NCI-H2227 (cell line): ENCODE results near the gene ANKFN1.

ENCODE experiments used
- DNase-seq: peaks from one replicate; lab custom pipeline; 2025; ENCODE audit not compliant: unreplicated experiment; lab: John Stamatoyannopoulos, UW

ANKFN1 gene

GRCh38 chr17:56431736-56432135 is 278.5 kb downstream of the ANKFN1 start:
- DNase-seq, result no peak

DNA sequence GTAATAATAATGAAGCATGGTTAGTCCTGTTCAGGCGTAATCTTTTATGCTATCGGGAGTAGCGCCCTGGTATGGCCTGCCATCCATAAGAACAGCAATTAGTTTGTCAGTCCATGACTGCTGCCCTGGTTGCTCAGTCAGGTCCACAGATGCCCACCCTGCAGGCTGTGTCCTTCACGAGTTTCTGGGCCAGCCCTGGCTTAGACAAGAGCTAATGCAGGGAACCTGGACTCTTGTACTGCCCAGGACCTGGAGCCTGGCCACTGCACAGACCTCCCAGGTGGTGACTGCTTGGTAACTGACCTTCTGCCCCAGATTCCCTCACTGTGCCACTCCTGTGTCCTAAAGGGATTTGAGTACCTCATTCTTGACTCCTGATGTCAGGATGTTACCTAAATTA is 279.2 kb downstream of the ANKFN1 start:
- DNase-seq, result no peak

- DNase-seq, result no peak
Observed at GRCh38 chr17:56434610-56435009, 281.3 kb downstream of the ANKFN1 start.

- no peak for DNase-seq
Observed at GRCh38 chr17:56436142-56436541, 282.9 kb downstream of the ANKFN1 start.

- DNase-seq, result no peak
Observed at GRCh38 chr17:56440419-56440818, 287.1 kb downstream of the ANKFN1 start.

- no peak for DNase-seq
Observed at GRCh38 chr17:56441308-56441707, 288.0 kb downstream of the ANKFN1 start.

GRCh38 chr17:56445692-56446411 is 292.6 kb downstream of the ANKFN1 start:
- DNase-seq, result no peak

GRCh38 chr17:56447171-56447570 is 293.9 kb downstream of the ANKFN1 start:
- DNase-seq, result no peak

GRCh38 chr17:56448371-56448770 is 295.1 kb downstream of the ANKFN1 start:
- no peak for DNase-seq

DNA sequence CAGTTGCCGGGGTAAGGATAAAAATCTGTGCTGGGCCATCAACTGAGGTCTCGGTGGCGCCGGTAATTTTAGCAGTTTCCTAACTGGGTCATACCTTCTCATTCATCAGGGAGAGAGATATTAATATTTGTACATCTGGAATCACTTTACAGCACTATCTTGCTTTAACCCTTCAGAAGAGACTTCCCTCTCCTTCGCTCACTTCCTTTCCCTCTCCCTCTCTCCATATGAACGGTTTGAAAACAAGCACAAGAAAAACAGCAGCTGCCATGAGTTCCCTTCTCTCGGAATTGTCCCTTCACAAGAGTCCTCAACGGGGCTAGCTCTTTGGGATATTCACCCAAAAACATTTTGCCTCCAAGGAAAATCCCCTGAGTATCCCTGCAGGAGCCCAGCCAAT is 295.9 kb downstream of the ANKFN1 start:
- no peak for DNase-seq

DNA sequence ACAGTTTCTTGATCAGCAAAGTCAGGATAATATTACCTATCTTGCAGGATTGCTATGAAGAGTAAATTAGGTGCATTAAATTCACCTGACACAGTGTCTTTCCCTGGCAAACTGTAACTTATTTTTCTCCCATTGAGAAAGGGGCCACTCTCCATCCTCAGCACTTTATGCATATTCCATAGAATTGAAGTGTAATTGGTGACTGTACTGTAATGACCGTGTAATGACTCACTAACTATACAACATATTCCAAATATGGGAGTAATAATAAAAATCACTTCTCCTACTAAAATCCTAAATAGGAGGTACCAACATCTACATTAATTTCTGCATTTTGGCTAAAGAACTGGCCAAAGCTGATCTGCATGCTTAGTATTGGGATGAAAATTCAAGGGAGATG is 298.4 kb downstream of the ANKFN1 start:
- no peak for DNase-seq

GRCh38 chr17:56452461-56452860 is 299.2 kb downstream of the ANKFN1 start:
- no peak for DNase-seq

DNA sequence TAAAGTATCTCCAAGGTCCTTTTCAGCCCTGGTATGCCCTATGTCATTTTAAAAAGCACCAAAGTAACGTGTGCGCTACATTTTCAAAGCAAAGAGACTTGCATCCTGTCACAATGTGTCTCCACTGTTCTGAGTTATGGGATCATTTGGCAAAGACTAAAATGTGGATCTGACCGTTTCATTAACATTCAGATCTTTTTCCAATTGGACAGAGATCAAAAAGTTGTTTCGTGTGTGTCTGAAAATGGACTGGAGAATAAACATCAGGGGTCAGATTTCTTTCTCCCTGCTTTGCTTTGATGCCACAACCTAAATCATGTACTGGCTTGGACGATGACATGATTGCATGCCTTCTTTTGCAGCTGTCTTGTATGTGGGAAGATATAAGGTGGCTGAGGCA is 304.2 kb downstream of the ANKFN1 start:
- no peak for DNase-seq

GRCh38 chr17:56465886-56466285 is 312.6 kb downstream of the ANKFN1 start:
- no peak for DNase-seq

- no peak for DNase-seq
Observed at GRCh38 chr17:56468840-56469239, 315.6 kb downstream of the ANKFN1 start.

DNA sequence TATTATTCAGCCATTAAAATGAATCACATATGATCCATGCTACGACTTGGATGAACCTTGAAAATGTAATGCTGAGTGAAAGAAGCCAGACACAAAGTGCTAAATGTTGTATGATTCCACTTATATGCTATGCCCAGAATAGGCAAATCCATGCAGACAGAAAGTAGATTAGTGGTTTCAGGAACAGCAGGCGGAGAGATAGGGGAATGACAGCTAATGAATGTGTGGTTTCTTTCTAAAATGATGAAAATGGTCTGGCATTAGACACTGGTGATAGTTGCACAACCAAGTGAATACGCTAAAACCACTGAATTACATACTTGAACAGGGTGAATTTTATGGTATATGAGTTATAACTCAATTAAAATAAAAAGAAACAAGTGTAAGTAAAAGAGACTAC is 318.4 kb downstream of the ANKFN1 start:
- no peak for DNase-seq

DNA sequence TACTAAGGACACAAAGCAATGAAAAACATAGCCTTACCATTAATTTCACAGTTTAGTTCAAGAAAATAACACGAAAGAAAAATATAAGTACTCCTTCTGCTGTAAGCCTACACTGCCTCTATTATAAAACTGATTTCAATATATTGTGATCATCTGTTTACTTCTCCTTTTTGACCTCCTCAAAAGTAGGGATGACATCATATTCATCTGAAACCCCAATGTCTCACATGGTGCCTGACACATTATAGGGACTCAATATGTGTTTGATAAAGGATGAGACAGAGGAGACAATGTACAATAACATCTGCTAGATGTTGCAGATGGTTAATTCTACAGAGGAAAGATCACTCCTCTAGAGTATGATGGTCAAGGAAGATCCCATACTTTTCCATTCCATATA is 321.8 kb downstream of the ANKFN1 start:
- DNase-seq, result no peak

DNA sequence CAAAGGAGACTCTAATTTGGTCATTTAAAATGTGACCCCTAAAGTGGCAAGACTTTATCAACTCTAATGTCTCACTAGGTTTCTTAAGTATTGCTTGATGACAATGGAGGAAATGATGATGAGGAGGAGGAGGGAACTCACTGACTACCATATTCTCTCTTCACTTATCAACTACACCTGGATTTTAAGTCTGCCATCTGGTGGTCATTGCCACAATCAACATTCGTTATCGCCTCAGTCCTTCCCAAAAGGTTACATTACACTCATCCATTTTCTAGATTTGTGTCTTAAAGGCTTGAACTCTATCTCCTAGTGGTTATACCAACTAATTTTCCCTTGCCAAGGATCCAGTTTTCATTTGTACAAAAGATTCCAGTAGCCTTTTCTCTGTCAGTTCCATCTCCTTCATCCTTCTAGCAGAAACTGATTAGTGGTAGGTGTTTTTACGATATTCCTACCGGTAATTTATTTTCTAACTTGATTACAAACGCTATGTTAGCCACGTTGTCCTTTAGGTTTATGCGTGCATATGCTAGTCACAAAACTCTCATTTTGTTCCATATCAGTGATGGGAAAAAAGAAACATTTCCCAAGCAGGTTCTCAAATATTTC is 325.7 kb downstream of the ANKFN1 start:
- peak; percentile 27 for DNase-seq

GRCh38 chr17:56480501-56480900 is 327.2 kb downstream of the ANKFN1 start:
- no peak for DNase-seq

DNA sequence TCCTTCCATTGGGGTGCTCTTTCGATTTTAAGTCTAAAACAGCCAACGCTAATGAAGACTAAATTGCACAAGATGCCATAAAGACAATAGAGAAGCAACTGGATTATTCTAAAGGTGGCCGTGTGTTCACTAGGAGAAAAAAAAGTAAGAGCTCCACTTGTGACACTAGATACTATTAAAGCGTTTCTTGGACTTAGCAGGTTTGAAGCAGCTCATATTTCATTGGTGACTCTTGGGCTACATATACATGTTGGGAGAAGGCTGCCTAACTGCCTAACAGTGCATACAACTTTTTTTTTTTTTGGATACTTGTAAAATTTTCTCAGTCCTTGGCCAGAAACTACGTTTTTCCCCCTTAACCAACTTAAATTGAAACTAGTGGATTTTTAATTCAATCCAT is 328.4 kb downstream of the ANKFN1 start:
- no peak for DNase-seq

DNA sequence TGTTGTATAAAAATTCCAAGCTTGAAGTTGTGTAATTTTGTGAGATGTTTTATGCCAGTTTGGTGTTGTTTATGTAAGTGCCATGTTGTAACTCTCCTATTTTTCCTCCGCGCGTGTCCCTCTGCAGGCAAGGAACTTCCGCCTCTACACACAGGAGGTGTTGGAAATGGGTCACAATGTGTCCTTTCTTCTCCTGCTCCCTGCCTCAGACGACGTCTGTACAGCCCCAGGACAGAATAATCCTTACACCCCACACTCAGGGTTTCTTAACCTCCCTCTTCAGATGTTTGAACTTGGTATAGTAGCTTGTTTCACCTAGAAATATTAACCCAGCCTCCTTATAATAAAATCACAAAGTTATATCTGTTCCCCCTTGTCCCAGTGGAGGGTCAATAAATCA is 329.0 kb downstream of the ANKFN1 start:
- DNase-seq, result no peak

DNA sequence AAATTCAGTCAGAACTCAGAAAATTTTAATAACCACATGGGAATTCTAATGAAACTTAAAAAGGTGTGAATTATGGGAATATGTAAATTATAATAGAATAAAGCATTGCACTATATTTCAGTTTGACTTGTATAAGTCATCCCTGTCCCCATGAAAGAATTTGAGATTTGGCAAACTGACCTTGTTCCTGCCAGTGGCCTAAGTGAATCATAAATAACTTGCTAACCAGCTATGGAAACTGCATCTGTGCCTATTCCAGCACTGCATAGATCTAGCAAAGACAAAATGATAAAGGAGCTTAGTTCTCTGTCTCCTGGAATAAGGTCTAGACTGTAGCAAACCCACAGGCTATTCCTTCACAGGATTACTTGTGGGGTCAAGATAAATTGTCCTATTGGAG is 333.5 kb downstream of the ANKFN1 start:
- DNase-seq, result no peak

DNA sequence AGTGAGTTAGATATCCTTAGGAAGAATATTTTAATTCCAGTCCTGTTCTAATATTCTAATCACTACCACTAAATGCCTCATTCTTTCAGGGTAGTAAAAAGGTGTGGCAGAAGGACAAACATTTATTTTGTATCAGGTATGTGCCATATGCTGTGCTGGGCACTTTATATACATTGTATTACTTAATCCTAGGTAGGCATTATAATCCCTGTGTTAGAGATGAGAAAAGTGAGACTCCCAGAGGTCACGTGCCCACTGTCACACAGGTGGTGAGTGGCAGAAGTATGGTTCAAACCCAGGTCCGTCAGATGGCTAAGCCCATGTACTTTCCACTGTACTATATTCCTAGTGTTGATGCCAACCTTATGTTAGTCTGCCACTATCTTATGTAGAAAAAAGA is 335.5 kb downstream of the ANKFN1 start:
- no peak for DNase-seq
